ENCODE data around the gene SIM1.
"Not testable (repeated sequence)": the region's sequence is repeated elsewhere in the genome, so short reads cannot be mapped to it uniquely, and the experiment has no call there.

SIM1 gene

DNA sequence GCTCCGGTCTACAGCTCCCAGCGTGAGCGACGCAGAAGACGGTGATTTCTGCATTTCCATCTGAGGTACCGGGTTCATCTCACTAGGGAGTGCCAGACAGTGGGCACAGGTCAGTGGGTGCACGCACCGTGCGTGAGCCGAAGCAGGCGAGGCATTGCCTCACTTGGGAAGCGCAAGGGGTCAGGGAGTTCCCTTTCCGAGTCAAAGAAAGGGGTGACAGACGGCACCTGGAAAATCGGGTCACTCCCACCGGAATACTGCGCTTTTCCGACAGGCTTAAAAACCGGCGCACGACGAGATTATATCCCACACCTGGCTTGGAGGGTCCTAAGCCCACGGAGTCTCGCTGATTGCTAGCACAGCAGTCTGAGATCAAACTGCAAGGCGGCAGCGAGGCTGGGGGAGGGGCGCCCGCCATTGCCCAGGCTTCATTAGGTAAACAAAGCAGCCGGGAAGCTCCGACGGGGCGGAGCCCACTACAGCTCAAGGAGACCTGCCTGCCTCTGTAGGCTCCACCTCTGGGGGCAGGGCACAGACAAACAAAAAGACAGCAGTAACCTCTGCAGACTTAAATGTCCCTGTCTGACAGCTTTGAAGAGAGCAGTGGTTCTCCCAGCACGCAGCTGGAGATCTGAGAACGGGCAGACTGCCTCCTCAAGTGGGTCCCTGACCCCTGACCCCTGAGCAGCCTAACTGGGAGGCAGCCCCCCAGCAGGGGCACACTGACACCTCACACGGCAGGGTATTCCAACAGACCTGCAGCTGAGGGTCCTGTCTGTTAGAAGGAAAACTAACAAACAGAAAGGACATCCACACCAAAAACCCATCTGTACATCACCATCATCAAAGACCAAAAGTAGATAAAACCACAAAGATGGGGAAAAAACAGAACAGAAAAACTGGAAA is 109.7 kb downstream of the SIM1 start:
- not testable (repeated sequence) for DNase-seq (ENCODE audit: low read depth)

DNA sequence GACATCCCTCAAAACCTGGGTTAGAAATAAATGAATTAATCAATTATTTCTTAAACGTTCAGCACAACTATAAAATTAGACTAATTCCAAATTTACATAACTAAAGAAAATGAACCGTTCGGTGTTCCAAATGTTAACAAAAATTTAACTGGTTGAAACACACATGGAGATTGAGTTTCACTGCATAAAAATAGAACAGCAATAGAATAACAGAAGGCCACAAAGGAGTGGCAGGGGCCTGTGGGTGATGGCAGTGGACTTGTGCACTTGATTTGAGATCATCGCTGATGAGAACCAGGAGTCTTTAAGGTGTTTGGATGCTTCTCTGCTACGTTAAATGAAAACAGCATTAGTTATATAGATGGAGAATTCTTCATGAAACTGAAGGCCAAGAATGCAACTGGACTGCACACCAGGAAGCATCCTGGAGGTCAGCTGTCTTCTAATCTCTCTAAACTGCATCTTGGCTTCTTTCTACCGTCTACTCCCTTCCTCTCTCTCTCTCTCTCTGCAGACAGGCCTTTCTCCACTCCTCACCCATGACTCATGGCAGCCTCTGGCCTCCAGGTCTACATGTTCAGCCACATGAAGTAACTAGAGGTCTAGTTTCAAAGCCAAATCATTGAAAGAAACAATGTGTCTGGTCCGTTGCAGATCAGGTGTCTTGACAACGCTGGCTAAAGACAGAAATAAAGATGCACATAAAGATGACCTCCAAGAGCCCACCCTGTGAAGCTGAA is 111.3 kb downstream of the SIM1 start:
- DNase-seq (ENCODE audit: low read depth), result no peak

DNA sequence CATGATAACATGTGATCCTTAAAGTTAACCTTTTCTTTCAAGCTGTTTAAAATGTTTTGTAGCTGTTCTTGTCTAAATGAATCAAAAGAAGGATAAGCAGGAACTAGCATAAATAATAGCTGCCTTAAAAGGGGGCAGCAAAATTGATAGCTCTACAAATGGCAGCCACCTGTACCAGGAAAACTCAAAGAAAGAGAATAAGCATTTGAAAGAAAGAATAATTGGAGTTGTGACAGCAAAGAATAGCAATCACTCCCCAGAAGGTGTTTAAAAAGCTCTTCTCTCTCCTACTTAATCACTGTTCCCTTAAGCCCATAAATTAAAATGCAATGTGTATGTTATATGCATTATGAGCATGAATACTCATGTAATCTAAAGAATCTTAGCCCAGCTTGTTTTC is 114.6 kb downstream of the SIM1 start:
- DNase-seq (ENCODE audit: low read depth), result no peak

GRCh38 chr6:100349366-100349765 is 115.4 kb downstream of the SIM1 start:
- no peak for DNase-seq (ENCODE audit: low read depth)

DNA sequence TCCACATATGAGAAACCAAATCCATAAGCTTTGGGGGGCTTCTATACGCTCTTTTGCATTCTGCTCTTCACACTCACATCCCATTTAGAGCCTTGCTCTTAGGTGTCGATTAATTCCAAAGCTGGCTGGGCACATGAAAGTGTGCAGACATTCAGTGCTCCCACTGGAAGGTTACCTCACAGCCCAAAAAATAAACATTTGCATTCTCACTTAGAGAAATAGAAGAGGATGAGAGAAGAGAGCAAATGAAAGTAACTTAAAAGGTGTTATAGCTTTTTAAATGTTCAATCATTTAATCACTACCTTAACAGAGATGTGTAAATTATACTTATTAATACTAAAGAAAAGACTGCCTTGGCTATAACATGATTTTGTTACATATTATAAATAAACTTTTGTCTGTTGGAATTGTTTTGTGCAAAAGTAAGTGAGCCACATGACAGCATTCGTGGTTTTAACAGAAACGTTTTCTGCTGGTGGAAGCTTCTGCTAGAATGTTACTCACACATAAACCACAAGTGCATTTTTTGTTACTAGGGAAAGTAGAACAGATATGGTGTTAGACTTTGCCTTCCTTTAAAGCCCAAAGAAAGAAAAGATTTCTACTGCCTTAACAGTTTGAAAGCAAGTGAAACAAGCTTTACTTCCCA is 116.7 kb downstream of the SIM1 start:
- DNase-seq (ENCODE audit: low read depth), result no peak

DNA sequence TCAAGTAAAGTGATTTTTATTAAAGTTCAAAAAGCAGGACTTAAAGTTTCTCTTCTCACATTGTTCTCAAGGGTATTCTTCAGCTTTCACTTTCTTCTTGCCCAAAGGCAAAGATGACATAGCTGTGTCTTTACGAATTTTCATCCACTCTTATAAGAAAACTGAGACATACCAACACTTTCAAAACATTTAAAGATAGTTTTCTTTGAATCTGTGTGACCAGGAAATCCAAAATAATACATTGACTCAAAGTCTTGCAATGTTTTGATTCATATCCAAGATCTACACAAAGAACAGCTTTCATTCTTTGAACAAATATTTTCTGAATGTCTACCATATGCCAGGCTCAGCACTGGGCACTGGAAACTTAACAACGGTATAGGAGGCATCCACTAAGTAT is 117.9 kb downstream of the SIM1 start:
- no peak for DNase-seq (ENCODE audit: low read depth)

DNA sequence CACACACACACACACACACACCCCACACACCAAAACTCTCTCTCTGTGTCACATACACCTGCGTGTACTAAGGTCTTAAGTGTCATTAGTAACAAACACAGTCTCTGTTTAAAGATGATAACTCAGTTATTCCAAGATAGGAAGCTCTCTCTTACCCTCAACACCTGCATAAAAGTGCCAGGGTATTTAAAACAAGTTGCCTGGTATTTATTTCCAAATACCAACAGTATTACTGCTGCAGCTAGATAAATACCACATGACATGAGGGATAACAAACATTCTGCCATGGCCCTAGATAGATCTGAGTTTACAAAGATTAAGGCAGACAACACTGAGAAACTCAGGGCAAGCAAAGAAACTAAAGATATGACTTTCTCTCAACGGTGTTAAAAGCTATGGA is 118.5 kb downstream of the SIM1 start:
- no peak for DNase-seq (ENCODE audit: low read depth)

GRCh38 chr6:100344761-100345160 is 120.0 kb downstream of the SIM1 start:
- no peak for DNase-seq (ENCODE audit: low read depth)

DNA sequence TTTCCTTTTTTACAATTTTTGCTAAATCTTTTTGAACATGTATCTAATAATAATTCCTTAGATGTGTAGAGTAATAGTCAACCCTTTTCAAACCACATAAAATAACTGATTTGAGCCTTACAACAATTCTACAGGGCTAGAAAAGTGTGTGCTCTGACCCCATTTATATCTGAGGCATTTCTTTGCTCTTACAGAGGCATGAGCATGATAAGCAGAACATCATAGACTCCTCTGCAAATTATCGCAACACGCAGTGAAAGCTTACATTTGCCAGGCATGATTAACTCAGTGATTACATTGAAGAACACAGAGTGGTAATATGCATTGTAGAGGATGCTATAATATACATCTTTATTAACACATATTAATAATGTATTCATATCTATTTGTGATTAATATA is 120.4 kb downstream of the SIM1 start:
- no peak for DNase-seq (ENCODE audit: low read depth)

GRCh38 chr6:100343316-100344077 is 121.2 kb downstream of the SIM1 start:
- DNase-seq (ENCODE audit: low read depth), result no peak

GRCh38 chr6:100342830-100343229 is 121.9 kb downstream of the SIM1 start:
- no peak for DNase-seq (ENCODE audit: low read depth)

- DNase-seq (ENCODE audit: low read depth), result no peak
Measured at GRCh38 chr6:100339574-100340255, 125.0 kb downstream of the SIM1 start.

DNA sequence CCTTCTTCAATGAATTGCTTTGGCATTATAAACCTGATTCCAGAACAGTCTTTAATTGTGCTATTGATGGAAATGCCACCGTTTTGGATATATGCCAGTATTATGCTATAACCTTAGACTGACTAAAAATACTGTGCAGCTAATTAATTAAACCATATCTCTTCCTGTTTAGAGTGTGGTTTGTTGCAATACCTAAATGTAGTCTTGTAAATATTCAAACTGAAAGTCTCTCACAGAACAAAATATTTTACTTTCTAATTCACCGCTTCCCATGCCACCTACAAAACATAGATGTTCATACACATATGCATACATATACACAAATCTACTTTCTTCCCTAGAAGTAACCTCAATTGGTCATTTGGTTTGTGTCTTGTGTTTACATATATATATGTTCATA is 126.6 kb downstream of the SIM1 start:
- DNase-seq (ENCODE audit: low read depth), result no peak

- DNase-seq (ENCODE audit: low read depth), result no peak
Measured at GRCh38 chr6:100336876-100337275, 127.8 kb downstream of the SIM1 start.

GRCh38 chr6:100335991-100336390 is 128.7 kb downstream of the SIM1 start:
- DNase-seq (ENCODE audit: low read depth), result no peak

Measured in stimulated activated CD8-positive, alpha-beta memory T cell treated with anti-CD3 and anti-CD28 coated beads, Interleukin-15, amount 100 ng/mL, for 24 hours (primary cell).